AG10803 (cell line): ENCODE measurements around the gene CCDC121.
A peak's percentile ranks its signal among the peaks of the same experiment; 100 is the strongest.
"Not testable (repeated sequence)": the region's sequence is repeated elsewhere in the genome, so short reads cannot be mapped to it uniquely, and the experiment has no call there.

Experiments used
- DNase-seq: peaks from one replicate; pipeline ENCODE4 v3.0.0; 2010; ENCODE audit warnings: low read depth
- H3K4me3 ChIP-seq: 2 replicates; pipeline ENCODE4 v1.5.1; 2011; ENCODE audit warnings: mild to moderate bottlenecking, low read length, control low read depth
- CTCF ChIP-seq: conservative IDR thresholded peaks from 2 replicates; pipeline ENCODE4 v1.5.1; 2011; ENCODE audit warnings: mild to moderate bottlenecking, low read length, control low read depth, inconsistent platforms

The CCDC121 gene

GRCh38 chr2:27615316-27615715, 13.5 kb downstream of the CCDC121 start:
- no peak for DNase-seq

GRCh38 chr2:27613985-27614384, 14.8 kb downstream of the CCDC121 start:
- TF ChIP-seq CTCF: no peak
- no peak for DNase-seq
- no peak overlapping the region for H3K4me3 ChIP-seq

More at GRCh38 chr2:27615316-27615715, 13.5 kb downstream of the CCDC121 start:
- TF ChIP-seq CTCF: no peak
- H3K4me3 ChIP-seq: no peak overlapping the region

- no peak for TF ChIP-seq CTCF
- DNase-seq: no peak
- H3K4me3 ChIP-seq: no peak overlapping the region
Measured at GRCh38 chr2:27606611-27607010, 22.2 kb downstream of the CCDC121 start.

- no peak overlapping the region for H3K4me3 ChIP-seq
Measured at GRCh38 chr2:27596627-27597026, 32.2 kb downstream of the CCDC121 start.

GRCh38 chr2:27595412-27595811, 33.4 kb downstream of the CCDC121 start:
- not testable (repeated sequence) for DNase-seq, H3K4me3 ChIP-seq

More at GRCh38 chr2:27596627-27597026, 32.2 kb downstream of the CCDC121 start:
- no peak for DNase-seq
- no peak for TF ChIP-seq CTCF

GRCh38 chr2:27594020-27594703, 34.6 kb downstream of the CCDC121 start:
- DNase-seq, H3K4me3 ChIP-seq: not testable (repeated sequence)

GRCh38 chr2:27593240-27593639, 35.6 kb downstream of the CCDC121 start:
- TF ChIP-seq CTCF: no peak
- DNase-seq: no peak
- H3K4me3 ChIP-seq: no peak overlapping the region

GRCh38 chr2:27591745-27592144, 37.1 kb downstream of the CCDC121 start:
- no peak overlapping the region for H3K4me3 ChIP-seq
- peak; percentile 1 for DNase-seq
- no peak for TF ChIP-seq CTCF
